Prostate gland (tissue), 2 donors: ENCODE results near the gene SBF2. TPM values are rescaled to one million over a fixed set of nuclear protein-coding genes. Genes with fewer than 3 reads are reported as not detected.

ENCODE experiments used
- DNase-seq: peaks from one replicate; pipeline ENCODE4 v3.0.0-alpha.2; 2019; ENCODE audit warnings: low spot score
- H3K27ac ChIP-seq, 2 donors: fragments of 200-600 bp; sonication (generic); 2 replicates each; pipeline ENCODE4 v1.5.1; 2017 to 2019
- H3K27me3 ChIP-seq: fragments of 200-600 bp; sonication (generic); replicated peaks from 2 replicates; pipeline ENCODE4 v1.5.1; 2019; ENCODE audit not compliant: insufficient read depth
- H3K36me3 ChIP-seq, 2 donors: fragments of 200-600 bp; sonication (generic); 1 replicate in 1 of 2; 2 replicates in 1 of 2; pipeline versions ENCODE4 v1.5.1 to v1.8.1; 2017 to 2019
- H3K4me1 ChIP-seq: fragments of 200-600 bp; sonication (generic); replicated peaks from 2 replicates; pipeline ENCODE4 v1.5.1; 2019
- H3K4me3 ChIP-seq, 2 donors: fragments of 200-600 bp; sonication (generic); 2 replicates each; pipeline ENCODE4 v1.5.1; 2017 to 2019
- H3K9me3 ChIP-seq: fragments of 200-600 bp; sonication (generic); 2 replicates; pipeline ENCODE4 v1.5.1; 2017
- CTCF ChIP-seq, 4 experiments: fragments of 200-600 bp in 2 of 4; fragments of 450-650 bp in 2 of 4; sonication (generic) in 2 of 4; IDR thresholded peaks; 1 replicate in 3 of 4; 2 replicates in 1 of 4; pipeline ENCODE4 v1.5.1; 2016 to 2019; ENCODE audit warnings: antibody characterized with exemption in 4 of 4, mild to moderate bottlenecking in 2 of 4, moderate library complexity in 2 of 4
- POLR2A ChIP-seq: fragments of 450-650 bp; IDR thresholded peaks from one replicate; pipeline ENCODE4 v1.6.1; 2016; ENCODE audit warnings: antibody characterized with exemption, mild to moderate bottlenecking
- POLR2AphosphoS5 ChIP-seq: sonication (generic); formaldehyde crosslinking; IDR thresholded peaks from one replicate; pipeline ENCODE4 v1.6.1; 2017; ENCODE audit warnings: antibody characterized with exemption
- WGBS: methylation state at CpG from one replicate; pipeline ENCODE4 v1.1.5; 2018; 5-methylcytosine and 5-hydroxymethylcytosine counted together
- intact Hi-C: fragments of 100-400 bp; cut with DNase I; formaldehyde crosslinking; loops from one replicate; pipeline ENCODE4 v1.14.2; 2022
- total RNA-seq, 2 donors: library from RNA; depleted of rRNA; stranded (reverse); fragments of >200 nt; gene quantifications; one replicate each; pipeline ENCODE4 v1.1.0, GENCODE V29; 2016

The SBF2 gene
- total RNA-seq, 2 donors from 2014 or later, result 35.9 to 56.7 TPM

GRCh38 chr11:9840460-9841004 lies 453.5 kb downstream of the SBF2 start:
- Histone ChIP-seq H3K36me3 (no peaks in the 10 kb centered on the region), H3K27me3 (no peaks in the 10 kb centered on the region), H3K4me3 (no peak overlapping the region), H3K9me3 (no peaks in the 10 kb centered on the region), H3K4me1 (no peaks in the 10 kb centered on the region), H3K27ac (peak overlapping the region; percentile 27 to 77)
- WGBS, result 17% methylated on average over 1 of the region's 1 CpG
- intact Hi-C loops, result no loop called here
- DNase-seq, result no peak
- TF ChIP-seq CTCF (IDR thresholded peaks at IDR 0.05) (no peak), POLR2A (no peak), POLR2AphosphoS5 (peak; percentile 29)

GRCh38 chr11:9839550-9839949 lies 454.5 kb downstream of the SBF2 start:
- DNase-seq, result no peak
- no peak for TF ChIP-seq POLR2AphosphoS5
- TF ChIP-seq CTCF (IDR thresholded peaks at IDR 0.05), result no peak
- TF ChIP-seq POLR2A, result no peak

GRCh38 chr11:9838961-9839360 lies 455.1 kb downstream of the SBF2 start:
- Histone ChIP-seq H3K4me3 (no peak overlapping the region), H3K36me3 (no peaks in the 10 kb centered on the region), H3K9me3 (no peaks in the 10 kb centered on the region), H3K4me1 (no peaks in the 10 kb centered on the region), H3K27ac (peak overlapping the region; percentile 51 to 77), H3K27me3 (no peaks in the 10 kb centered on the region)
- TF ChIP-seq POLR2AphosphoS5, result peak; percentile 68
- TF ChIP-seq CTCF (IDR thresholded peaks at IDR 0.05), result no peak
- WGBS, result 66% methylated on average over 2 of the region's 2 CpGs
- intact Hi-C loops, result no loop called here
- DNase-seq, result peak; percentile 30

More at GRCh38 chr11:9839550-9839949, 454.5 kb downstream of the SBF2 start:
- Histone ChIP-seq H3K27me3 (no peaks in the 10 kb centered on the region), H3K27ac (peak overlapping the region; percentile 51 to 77), H3K4me1 (no peaks in the 10 kb centered on the region), H3K9me3 (no peaks in the 10 kb centered on the region), H3K36me3 (no peaks in the 10 kb centered on the region), H3K4me3 (no peak overlapping the region)
- intact Hi-C loops, result no loop called here
- WGBS, result 91% methylated on average over 4 of the region's 4 CpGs

- H3K27me3 ChIP-seq, result no peaks in the 10 kb centered on the region
- H3K36me3 ChIP-seq, result no peaks in the 10 kb centered on the region
- no peak overlapping the region for H3K27ac ChIP-seq
- intact Hi-C loops, result no loop called here
- H3K4me3 ChIP-seq, result no peak overlapping the region
- H3K9me3 ChIP-seq, result no peaks in the 10 kb centered on the region
- H3K4me1 ChIP-seq, result no peaks in the 10 kb centered on the region
- DNase-seq, result no peak
- WGBS, result 75% methylated on average over 2 of the region's 2 CpGs
- TF ChIP-seq POLR2A (no peak), POLR2AphosphoS5 (no peak)
Measured at GRCh38 chr11:9838229-9838628, 455.8 kb downstream of the SBF2 start.

- no peak for TF ChIP-seq POLR2AphosphoS5
- no peak for TF ChIP-seq CTCF (IDR thresholded peaks at IDR 0.05)
- no peak for TF ChIP-seq POLR2A
- DNase-seq, result no peak
- Histone ChIP-seq H3K27me3 (no peaks in the 10 kb centered on the region), H3K36me3 (no peaks in the 10 kb centered on the region), H3K27ac (no peak overlapping the region), H3K9me3 (no peaks in the 10 kb centered on the region), H3K4me3 (no peak overlapping the region), H3K4me1 (no peaks in the 10 kb centered on the region)
- intact Hi-C loops, result no loop called here
- WGBS, result 78% methylated on average over 3 of the region's 3 CpGs
Measured at GRCh38 chr11:9834291-9834690, 459.7 kb downstream of the SBF2 start.
